Activated T-cell treated with anti-CD3 and anti-CD28 coated beads for 24 hours (primary cell): ENCODE results near the gene AQP12A.

ENCODE experiments used
- DNase-seq: peaks from one replicate; pipeline ENCODE4 v3.0.0-alpha.2; 2020; ENCODE audit warnings: low read depth

Gene AQP12A

DNA sequence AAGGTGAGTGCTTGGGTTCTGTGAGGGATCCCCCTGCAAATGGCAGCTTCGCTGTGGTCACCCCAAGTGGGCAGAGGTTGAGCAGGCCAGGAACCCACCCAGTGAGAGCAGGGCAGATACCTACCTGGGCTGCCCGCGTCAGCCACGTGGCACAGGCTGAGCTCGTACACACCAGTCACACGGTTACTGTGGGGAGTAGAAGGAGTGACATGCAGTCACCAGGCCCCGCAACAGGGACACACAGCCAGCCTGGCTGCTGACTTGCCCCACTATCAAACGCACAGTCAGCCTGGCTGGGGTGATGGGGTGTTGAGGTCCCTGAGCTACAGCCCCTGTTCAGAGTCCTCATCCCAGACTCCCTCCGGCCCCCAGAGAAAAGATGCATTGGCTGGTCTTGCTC, 32.2 kb downstream of the AQP12A start:
- no peak for DNase-seq

DNA sequence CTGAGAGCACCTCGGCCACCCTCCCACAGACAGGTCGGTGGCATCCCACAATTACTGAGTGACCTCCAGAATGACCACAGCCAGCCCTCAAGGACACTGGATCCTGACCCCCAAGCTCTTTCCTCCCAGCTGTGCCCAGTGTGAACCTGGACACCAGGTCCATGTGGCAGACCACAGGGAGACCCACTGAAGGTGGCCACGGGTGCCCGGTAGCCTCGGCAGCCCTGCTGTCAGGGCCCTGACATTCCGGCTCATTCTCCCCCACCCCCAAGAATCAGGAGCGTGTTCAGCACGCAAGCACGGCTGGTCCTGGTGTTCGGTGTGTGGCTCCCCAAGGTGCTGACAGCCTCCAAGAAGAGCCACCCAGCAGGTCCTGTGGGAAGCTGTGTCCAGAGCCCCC, 32.8 kb downstream of the AQP12A start:
- DNase-seq: no peak

- no peak for DNase-seq
Observed at GRCh38 chr2:240725266-240725665, 33.6 kb downstream of the AQP12A start.

- DNase-seq: no peak
Observed at GRCh38 chr2:240725671-240726070, 34.0 kb downstream of the AQP12A start.

GRCh38 chr2:240726876-240727275, 35.2 kb downstream of the AQP12A start:
- no peak for DNase-seq

DNA sequence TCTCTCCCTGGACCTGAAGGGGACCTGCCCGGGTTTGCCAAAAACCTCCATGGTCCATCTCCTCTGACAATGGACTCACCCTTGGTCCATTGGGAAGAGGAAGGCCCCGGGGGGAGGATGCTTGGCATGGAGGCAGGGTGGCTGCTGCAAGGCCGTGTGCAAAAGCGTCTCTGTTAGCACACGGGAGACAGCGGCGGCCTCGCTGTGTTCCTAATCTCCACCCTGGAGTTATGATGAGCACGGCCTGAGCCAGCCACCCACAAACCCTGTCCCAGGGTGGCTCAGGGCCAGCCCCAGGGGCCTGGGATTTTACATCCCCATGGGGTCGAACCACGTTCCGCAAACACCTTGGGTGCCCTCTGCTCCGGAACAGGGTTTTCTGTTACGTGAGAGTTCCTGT, 35.8 kb downstream of the AQP12A start:
- DNase-seq: no peak

DNA sequence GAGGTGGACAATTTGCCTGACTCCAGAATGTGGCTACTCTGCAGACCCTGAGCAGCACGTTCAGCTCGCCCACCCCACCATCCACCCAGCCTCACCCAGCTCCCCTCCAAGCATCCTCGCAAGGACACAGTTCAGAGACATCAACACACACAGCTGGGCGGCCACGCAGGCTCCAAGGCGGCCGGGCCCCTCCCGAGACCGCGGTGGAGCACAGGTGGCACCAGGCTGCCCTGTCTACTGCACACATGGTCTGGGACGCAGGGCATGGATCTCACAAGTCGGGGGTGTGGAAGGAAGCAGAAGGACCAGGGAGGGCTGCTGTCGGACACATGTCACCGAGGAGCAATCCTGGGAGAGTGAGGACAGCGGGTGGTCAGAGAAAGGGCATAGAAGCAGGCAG, 36.2 kb downstream of the AQP12A start:
- DNase-seq: no peak

DNA sequence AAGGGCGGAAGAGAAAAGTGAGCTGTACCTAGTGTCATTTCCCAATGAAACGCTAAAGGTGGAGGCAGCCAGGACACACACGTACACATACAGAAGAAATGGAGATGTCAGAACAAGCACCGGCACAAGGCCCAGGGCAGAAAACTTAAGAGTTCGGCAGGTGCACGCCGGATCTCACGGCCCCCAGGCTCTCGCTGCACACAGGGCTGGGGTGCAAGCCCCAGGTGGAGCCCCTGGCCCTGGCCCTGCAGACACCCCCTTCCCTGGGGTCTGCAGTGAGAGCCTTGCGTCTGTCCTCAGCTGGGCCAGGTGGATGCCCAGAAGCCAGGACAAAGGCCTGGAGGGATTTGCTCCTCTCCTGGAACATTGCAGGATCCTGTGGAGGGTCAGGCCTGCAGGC, 36.7 kb downstream of the AQP12A start:
- DNase-seq: no peak

GRCh38 chr2:240728827-240729226, 37.2 kb downstream of the AQP12A start:
- DNase-seq: no peak

DNA sequence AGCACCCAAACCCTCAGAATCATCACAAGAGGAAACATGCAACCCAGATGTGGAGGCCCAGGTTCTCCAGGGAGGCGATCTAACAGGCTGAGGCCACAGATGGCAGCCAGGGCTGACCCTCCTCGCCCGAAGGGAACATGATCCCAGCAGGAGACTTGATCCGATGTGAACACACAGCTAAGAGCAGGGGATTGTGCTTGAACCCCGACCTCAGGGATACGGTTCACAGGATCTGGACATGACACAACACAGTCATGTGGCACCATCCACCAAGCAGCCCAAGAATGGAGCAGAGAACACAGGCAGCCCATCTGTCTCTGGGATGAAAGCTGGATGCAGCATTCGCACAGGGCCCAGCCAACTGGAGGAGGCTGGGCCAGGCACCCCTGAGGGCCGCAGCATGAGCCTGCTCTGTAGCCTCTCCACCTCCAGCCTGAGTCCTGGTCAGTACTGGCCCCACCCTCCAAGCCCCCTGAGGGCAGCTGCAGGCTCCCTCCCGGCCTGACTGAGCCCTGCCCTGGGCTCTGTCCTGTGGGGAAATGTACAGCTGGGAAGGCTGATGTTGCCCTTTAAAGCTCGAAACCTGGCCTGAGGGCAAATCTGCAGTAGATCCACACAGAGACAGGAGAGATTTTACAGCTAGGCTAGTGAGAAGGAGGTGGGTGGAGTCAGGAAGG, 39.0 kb downstream of the AQP12A start:
- DNase-seq: no peak

GRCh38 chr2:240731178-240731545, 39.5 kb downstream of the AQP12A start:
- DNase-seq: no peak

- no peak for DNase-seq
Observed at GRCh38 chr2:240732184-240732583, 40.5 kb downstream of the AQP12A start.

GRCh38 chr2:240732911-240733622, 41.4 kb downstream of the AQP12A start:
- DNase-seq: no peak

GRCh38 chr2:240733803-240734495, 42.3 kb downstream of the AQP12A start:
- DNase-seq: no peak

GRCh38 chr2:240734756-240735155, 43.1 kb downstream of the AQP12A start:
- DNase-seq: no peak

- no peak for DNase-seq
Observed at GRCh38 chr2:240735476-240735875, 43.8 kb downstream of the AQP12A start.

GRCh38 chr2:240736281-240737250, 44.9 kb downstream of the AQP12A start:
- no peak for DNase-seq

DNA sequence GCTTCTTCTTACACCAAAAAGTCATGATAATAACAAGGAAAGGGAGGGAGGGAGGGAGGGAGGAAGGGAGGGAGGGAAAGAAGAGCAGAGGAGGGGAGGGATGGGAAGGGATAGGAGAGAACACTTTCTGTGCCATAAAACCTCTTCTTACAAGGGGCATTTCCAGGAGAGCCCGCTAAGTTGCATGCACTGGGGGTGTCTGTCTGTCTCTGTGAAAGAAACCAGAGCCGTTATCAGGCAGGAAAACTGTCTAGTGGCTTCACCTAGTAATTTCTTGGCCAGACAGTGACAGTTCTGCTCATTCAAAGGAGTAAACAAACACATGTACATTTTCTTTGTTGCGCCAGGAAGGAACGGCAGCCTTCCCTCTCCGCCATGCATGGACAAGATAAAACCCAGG, 45.8 kb downstream of the AQP12A start:
- no peak for DNase-seq

DNA sequence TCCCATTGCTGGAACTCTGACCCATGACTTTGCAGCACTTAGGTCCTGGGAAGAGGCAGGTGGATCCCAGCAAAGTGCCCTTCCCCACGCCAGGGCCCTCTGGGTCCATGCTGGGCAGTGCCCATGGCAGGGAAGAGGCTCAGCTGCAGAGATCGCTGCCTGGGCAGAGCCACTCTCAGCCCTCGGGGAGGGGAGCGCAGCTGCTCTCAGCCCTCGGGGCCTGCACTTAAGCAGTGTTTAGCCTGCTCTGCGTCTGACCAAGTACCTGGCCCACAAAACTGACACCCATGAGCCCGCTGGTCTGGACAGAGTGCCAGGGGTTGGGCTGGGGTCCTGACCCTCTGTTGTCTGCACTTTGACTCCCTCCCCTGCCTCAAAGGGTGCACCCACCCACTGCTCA, 46.3 kb downstream of the AQP12A start:
- DNase-seq: no peak

DNA sequence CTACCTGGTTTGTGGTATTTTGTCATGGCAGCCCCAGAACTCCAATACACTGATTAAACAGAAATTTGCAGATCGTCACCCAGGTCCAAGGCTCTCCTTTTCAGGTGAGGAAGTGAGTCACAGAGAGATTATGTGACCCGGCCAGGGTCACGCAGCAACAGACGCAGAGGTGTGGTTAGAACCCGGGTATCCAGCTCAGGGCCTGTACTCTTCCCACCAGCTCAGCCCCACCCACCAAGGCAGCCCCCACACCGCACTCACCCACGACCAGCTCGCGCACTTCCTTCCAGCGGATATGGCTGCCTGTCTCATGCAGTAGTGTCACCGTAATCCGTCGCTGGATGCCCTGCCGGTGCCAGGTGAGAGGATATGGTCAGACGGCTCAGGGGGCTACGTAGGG, 48.1 kb downstream of the AQP12A start:
- no peak for DNase-seq

GRCh38 chr2:240741091-240741490, 49.4 kb downstream of the AQP12A start:
- DNase-seq: no peak

GRCh38 chr2:240742602-240743095, 51.0 kb downstream of the AQP12A start:
- DNase-seq: no peak
